Psoas muscle (tissue), 8 donors: ENCODE measurements around the gene C5AR1. TPM values are rescaled to one million over a fixed set of nuclear protein-coding genes. Genes with fewer than 3 reads are reported as not detected.
"Not testable (repeated sequence)": the region's sequence is repeated elsewhere in the genome, so short reads cannot be mapped to it uniquely, and the experiment has no call there.

Experiments used
- ATAC-seq, 4 donors: fragments of 200-7000 bp; cut with Tn5 transposase; one replicate each; pipeline ENCODE4 v1.9.1; 2020; ENCODE audit warnings: moderate library complexity in 3 of 4, mild to moderate bottlenecking in 2 of 4
- DNase-seq, 2 donors: peaks; one replicate each; pipeline ENCODE4 v3.0.0-alpha.2; 2020
- H3K27ac ChIP-seq: fragments of 200-600 bp; one replicate; pipeline ENCODE4 v1.8.0; 2022
- H3K27me3 ChIP-seq, 3 donors: fragments of 200-600 bp in 1 of 3; one replicate each; pipeline versions ENCODE4 v1.6.1 to v1.8.0; 2013 to 2022; ENCODE audit warnings: low read length in 2 of 3, mild to moderate bottlenecking in 2 of 3, moderate library complexity in 1 of 3; ENCODE audit not compliant: insufficient read depth in 3 of 3
- H3K36me3 ChIP-seq, 2 donors: fragments of 200-600 bp in 1 of 2; one replicate each; pipeline versions ENCODE4 v1.6.1 to v1.8.0; 2013 to 2022; ENCODE audit warnings: low read depth in 1 of 2, mild to moderate bottlenecking in 1 of 2, moderate library complexity in 1 of 2; ENCODE audit not compliant: insufficient read depth in 1 of 2
- H3K4me1 ChIP-seq: fragments of 200-600 bp; one replicate; pipeline ENCODE4 v1.8.0; 2022
- H3K4me3 ChIP-seq: fragments of 200-600 bp; one replicate; pipeline ENCODE4 v1.8.0; 2022; ENCODE audit warnings: mild to moderate bottlenecking
- H3K9me3 ChIP-seq: fragments of 200-600 bp; one replicate; pipeline ENCODE4 v1.8.0; 2022
- WGBS, 3 donors: extraction: QIAGEN DNeasy Blood & Tissue Kit; methylation state at CpG; one replicate each; pipeline versions ENCODE4 v1.1.6 to v1.1.7; 2013; 5-methylcytosine and 5-hydroxymethylcytosine counted together
- intact Hi-C, 2 donors: fragments of 100-400 bp; cut with DNase I; formaldehyde crosslinking; loops; one replicate each; pipeline versions ENCODE4 v1.11.0 to v1.14.2; 2022
- polyA plus RNA-seq, 3 donors: library from polyadenylated mRNA; stranded (reverse); fragments of 200-250 nt; gene quantifications; one replicate each; pipeline ENCODE4 v1.2.3, GENCODE V29; 2013
- total RNA-seq, 4 donors: library from RNA; stranded (reverse); fragmentation: NEBNext Ultra II Directional in 2 of 4; extraction: Animal tissue kit (Norgen Biotek cat#: 25700) in 2 of 4; gene quantifications; one replicate each; pipeline versions ENCODE4 v1.2.1 to v1.2.4, GENCODE V29; 2021 to 2023
- TF ChIP-seq, protein P1 (sequence below): fragments of 200-600 bp; IDR thresholded peaks from one replicate; pipeline ENCODE4 v1.8.0; 2022; ENCODE audit warnings: antibody characterized with exemption
- donor health status: healthy with polysubstance abuse.
- donor health status: DM: no; HTN: no; CAD: no; lungs with moderate emphysema.
- donor health status: Bipolar disorder and iron deficiency.
- donor health status: healthy.
- donor health status: DM: yes; HTN: yes; CAD: no.
- donor health status: DM: no; HTN: no; CAD: no.
- donor health status: DM: no; HTN: no; CAD: no.
- donor health status: DM: yes; HTN: yes; CAD: no.

C5AR1 gene
- total and polyA plus RNA-seq, 7 donors: 0.64 to 6.3 (median 2.4) TPM

DNA sequence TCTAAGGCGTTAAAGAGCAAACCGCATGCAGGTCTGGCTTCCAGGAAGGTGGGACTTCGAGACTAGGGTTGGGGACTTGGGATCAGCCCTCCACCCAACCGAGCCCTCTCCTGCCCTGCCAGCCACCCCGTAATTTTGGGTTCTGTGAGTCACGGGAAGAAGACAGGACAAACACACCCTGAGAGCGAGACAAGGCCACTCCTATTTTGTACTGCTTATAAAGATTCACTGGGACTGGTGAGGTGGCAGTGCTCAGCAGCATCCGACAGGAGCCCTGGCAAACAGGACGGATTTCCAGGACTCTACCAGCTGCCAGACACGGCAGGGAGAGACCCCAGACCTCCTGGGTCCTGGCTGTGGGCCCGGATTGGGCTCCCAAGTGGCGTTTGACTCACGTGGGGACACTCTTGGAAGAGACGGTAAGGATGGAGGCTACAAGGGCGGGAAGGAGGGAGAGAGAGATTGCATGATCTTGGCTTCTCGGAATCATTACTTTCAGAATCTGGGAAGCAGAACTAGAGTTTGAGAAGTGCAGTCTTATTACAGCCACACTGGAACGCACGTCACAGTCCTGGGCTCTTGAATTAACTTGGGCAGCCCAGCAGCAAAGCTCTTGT is 22.4 kb downstream of the C5AR1 start, which contains the start of gene C5AR2:
C5AR2 (plus strand) TSS at position 245 of the 617 bp plus-strand sequence. CDS start 8,625 bp downstream, outside the sequence.
- ATAC-seq (no peak), DNase-seq (peak in 1 of 2 donors; percentile 42)
- no peaks in the 10 kb centered on the region for H3K4me1 ChIP-seq
- H3K36me3 ChIP-seq: no peaks in the 10 kb centered on the region
- intact Hi-C loops: no loop called here
- H3K4me3 ChIP-seq: no peak within 1 kb of the TSS
- H3K27me3 ChIP-seq: peaks cover 0 to 24% (median 3%) of the 10 kb centered on the region in 3 donors
- TF ChIP-seq, protein P1, sequence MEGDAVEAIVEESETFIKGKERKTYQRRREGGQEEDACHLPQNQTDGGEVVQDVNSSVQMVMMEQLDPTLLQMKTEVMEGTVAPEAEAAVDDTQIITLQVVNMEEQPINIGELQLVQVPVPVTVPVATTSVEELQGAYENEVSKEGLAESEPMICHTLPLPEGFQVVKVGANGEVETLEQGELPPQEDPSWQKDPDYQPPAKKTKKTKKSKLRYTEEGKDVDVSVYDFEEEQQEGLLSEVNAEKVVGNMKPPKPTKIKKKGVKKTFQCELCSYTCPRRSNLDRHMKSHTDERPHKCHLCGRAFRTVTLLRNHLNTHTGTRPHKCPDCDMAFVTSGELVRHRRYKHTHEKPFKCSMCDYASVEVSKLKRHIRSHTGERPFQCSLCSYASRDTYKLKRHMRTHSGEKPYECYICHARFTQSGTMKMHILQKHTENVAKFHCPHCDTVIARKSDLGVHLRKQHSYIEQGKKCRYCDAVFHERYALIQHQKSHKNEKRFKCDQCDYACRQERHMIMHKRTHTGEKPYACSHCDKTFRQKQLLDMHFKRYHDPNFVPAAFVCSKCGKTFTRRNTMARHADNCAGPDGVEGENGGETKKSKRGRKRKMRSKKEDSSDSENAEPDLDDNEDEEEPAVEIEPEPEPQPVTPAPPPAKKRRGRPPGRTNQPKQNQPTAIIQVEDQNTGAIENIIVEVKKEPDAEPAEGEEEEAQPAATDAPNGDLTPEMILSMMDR: no peak
- no peaks in the 10 kb centered on the region for H3K9me3 ChIP-seq
- WGBS, 3 donors: 35 to 48% (median 42%) methylated on average over 18 of the region's 18 CpGs
- no peak within 1 kb of the TSS for H3K27ac ChIP-seq

DNA sequence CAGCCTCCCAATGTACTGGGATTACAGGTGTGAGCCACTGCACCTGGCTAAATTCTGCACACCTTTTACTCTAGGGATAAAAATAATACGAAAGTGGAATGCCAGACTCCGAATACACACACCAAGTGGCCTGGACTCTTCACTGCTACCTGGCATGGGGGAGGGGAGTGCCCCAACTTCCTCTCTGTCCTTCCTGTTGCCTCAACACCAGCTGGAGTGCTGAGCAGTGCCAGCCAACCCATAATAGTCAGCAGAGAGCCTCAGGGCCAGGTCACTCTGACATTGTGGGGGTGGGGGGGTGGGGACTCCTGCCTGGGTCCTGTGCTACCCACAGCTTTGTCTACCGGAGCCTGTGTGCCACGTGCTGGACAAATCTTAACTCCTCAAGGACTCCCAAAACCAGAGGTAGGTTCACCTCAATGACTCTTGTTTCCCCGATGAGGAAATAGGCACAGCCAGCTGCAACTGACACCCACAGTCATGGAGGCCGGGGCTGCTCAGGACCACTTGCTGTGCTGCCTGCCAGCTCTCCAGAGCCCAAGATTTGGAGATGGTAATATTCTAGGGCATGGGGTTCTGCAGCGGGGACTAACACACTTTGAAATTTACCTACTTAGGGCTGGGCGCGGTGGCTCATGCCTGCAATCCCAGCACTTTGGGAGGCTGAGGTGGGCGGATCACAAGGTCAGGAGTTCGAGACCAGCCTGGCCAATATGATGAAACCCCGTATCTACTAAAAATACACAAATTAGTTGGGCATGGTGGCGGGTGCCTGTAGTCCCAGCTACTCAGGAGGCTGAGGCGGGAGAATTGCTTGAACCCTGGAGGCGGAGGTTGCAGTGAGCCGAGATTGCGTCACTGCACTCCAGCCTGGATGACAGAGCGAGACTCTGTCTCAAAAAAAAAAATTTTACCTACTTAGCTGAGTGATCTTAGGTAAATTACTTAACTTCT is 27.4 kb downstream of the C5AR1 start:
- H3K27me3 ChIP-seq: peaks cover 0 to 15% (median 6%) of the 10 kb centered on the region in 3 donors
- 70 to 76% (median 75%) methylated on average over 18 of the region's 18 CpGs for WGBS, 3 donors
- peak; percentile 36 to 67 for DNase-seq
- H3K9me3 ChIP-seq, intact Hi-C loops, H3K4me1 ChIP-seq, H3K36me3 ChIP-seq, H3K27ac ChIP-seq, ATAC-seq: not testable (repeated sequence)
- peak overlapping the region; percentile 22 for H3K4me3 ChIP-seq

DNA sequence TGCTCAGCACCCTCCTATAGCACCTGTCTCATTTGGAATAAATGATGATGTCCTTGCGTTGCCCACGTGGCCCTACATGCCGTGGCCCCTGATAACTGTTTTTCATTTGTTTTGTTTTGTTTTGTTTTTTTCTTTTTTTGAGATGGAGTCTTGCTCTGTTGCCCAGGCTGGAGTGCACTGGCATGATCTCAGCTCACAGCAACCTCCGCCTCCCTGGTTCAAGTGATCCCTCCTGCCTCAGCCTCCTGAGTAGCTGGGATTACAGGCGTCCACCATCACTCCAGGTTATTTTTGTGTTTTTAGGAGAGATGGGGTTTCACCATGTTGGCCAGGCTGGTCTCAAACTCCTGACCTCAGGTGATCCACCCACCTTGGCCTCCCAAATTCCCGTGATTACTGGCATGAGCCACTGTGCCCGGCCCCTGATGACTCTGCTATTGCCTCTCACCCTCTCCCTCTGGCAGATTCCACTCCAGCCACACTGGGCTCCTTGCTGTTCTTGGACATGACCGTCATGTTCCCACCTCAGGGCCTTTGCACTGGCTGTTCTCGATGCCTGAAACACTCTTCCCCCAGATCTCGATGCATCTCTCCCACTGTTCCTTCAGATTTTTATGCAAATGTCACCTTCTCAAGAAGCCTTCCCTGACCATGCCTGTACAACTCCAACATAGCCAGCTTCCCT is 29.7 kb downstream of the C5AR1 start:
- intact Hi-C loops: no loop called here
- H3K9me3 ChIP-seq: no peaks in the 10 kb centered on the region
- H3K4me3 ChIP-seq: no peak overlapping the region
- WGBS, 3 donors: 68 to 72% (median 70%) methylated on average over 10 of the region's 10 CpGs
- no peak for DNase-seq
- H3K27me3 ChIP-seq: peaks cover 0 to 5% (median 3%) of the 10 kb centered on the region in 3 donors
- no peak for ATAC-seq
- no peaks in the 10 kb centered on the region for H3K36me3 ChIP-seq
- no peaks in the 10 kb centered on the region for H3K4me1 ChIP-seq
- TF ChIP-seq, protein P1: no peak
- H3K27ac ChIP-seq: no peak overlapping the region

DNA sequence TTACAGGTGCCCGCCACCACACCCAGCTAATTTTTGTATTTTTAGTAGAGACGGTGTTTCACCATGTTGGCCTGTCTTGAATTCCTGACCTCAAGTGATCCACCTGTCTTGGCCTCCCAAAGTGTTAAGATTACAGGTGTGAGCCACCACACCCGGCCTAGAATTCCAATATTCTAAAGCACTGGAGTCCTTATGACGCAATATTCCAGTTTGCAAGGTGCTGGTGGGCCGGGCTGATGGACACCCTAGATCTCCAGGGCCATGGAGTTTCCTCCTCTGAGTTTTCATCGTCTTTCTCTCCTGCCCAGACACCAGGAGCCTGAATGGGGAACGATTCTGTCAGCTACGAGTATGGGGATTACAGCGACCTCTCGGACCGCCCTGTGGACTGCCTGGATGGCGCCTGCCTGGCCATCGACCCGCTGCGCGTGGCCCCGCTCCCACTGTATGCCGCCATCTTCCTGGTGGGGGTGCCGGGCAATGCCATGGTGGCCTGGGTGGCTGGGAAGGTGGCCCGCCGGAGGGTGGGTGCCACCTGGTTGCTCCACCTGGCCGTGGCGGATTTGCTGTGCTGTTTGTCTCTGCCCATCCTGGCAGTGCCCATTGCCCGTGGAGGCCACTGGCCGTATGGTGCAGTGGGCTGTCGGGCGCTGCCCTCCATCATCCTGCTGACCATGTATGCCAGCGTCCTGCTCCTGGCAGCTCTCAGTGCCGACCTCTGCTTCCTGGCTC is 31.0 kb downstream of the C5AR1 start:
- Histone ChIP-seq H3K27ac (no peak overlapping the region), H3K9me3 (no peaks in the 10 kb centered on the region), H3K27me3 (peaks cover 0 to 3% (median 0%) of the 10 kb centered on the region in 3 donors), H3K36me3 (no peaks in the 10 kb centered on the region), H3K4me1 (no peaks in the 10 kb centered on the region), H3K4me3 (no peak overlapping the region)
- no peak for DNase-seq
- WGBS, 3 donors: 89 to 93% (median 93%) methylated on average over 25 to 29 of the region's 29 CpGs
- ATAC-seq: no peak
- intact Hi-C loops: no loop called here
- TF ChIP-seq, protein P1: no peak
